GM10248 (cell line): Measurements from ENCODE around the gene SOHLH2.

Experiments
- CTCF ChIA-PET: fragments of 300-600 bp; sonication (Branson Sonifier 250); formaldehyde crosslinking; extraction: SDS; loops from one replicate; lab custom pipeline; 2021; ENCODE audit warnings: antibody characterized with exemption; lab: Yijun Ruan, JAX
- POLR2A ChIA-PET: fragments of 350-650 bp; sonication (Branson Sonifier 250); formaldehyde crosslinking; extraction: SDS; loops from one replicate; lab custom pipeline; 2020; ENCODE audit warnings: antibody characterized with exemption; lab: Yijun Ruan, JAX
- DNase-seq: peaks from one replicate; pipeline ENCODE4 v3.0.0; 2012; ENCODE audit errors: extremely low spot score
- CTCF ChIP-seq: IDR thresholded peaks from 2 replicates; pipeline ENCODE4 v1.5.1; 2012; ENCODE audit warnings: mild to moderate bottlenecking, low read depth; ENCODE audit errors: extremely low read depth, missing control alignments, control extremely low read depth

Gene SOHLH2

GRCh38 chr13:36251017-36251416, 36.7 kb upstream of the SOHLH2 start:
- TF ChIP-seq CTCF: no peak
- no peak for DNase-seq
- POLR2A ChIA-PET: no interaction called here
- CTCF ChIA-PET: interaction anchor here (1.0 to 2.1 kb wide), 4 partner anchors 14 to 23 kb away, joined by 3 to 8 read pairs (median 3); no protein-coding TSS in a partner anchor

- TF ChIP-seq CTCF: no peak
- ChIA-PET CTCF (no interaction called here), POLR2A (no interaction called here)
- no peak for DNase-seq
Measured at GRCh38 chr13:36248700-36249099, 34.3 kb upstream of the SOHLH2 start.

- no peak for TF ChIP-seq CTCF
- no peak for DNase-seq
- ChIA-PET CTCF (interaction anchor here (1.5 kb wide), 1 partner anchor 10 kb away, joined by 6 read pairs; no protein-coding TSS in a partner anchor), POLR2A (no interaction called here)
Measured at GRCh38 chr13:36244990-36245389, 30.6 kb upstream of the SOHLH2 start.

GRCh38 chr13:36244073-36244472, 29.7 kb upstream of the SOHLH2 start:
- TF ChIP-seq CTCF: no peak
- no peak for DNase-seq
- ChIA-PET POLR2A (no interaction called here), CTCF (interaction anchor here (1.5 kb wide), 1 partner anchor 10 kb away, joined by 6 read pairs; no protein-coding TSS in a partner anchor)

- ChIA-PET CTCF (no interaction called here), POLR2A (no interaction called here)
- DNase-seq: no peak
- TF ChIP-seq CTCF: no peak
Measured at GRCh38 chr13:36242761-36243160, 28.4 kb upstream of the SOHLH2 start.

GRCh38 chr13:36231236-36231635, 16.9 kb upstream of the SOHLH2 start:
- no peak for TF ChIP-seq CTCF

More at GRCh38 chr13:36231236-36231635, 16.9 kb upstream of the SOHLH2 start:
- no peak for DNase-seq
- ChIA-PET CTCF (interaction anchor here (2.0 kb wide), 1 partner anchor 11 kb away, joined by 5 read pairs; no protein-coding TSS in a partner anchor), POLR2A (no interaction called here)
